ENCODE results near the gene ABHD16A. TPM values are rescaled to one million over a fixed set of nuclear protein-coding genes. Genes with fewer than 3 reads are reported as not detected.

ABHD16A gene
- 10 to 100 TPM; 38.3 to 39.4 TPM for total RNA-seq
- long read RNA-seq, donor 1, transcript ABHD16A-201 (20 exons, 2,103 nt): major isoform, 30 of 30 reads
- long read RNA-seq, donor 1, partial matches to known transcripts: 0 of 30 reads
- long read RNA-seq, donor 1, other reads (novel, unspliced or antisense): 0 of 30 reads
- long read RNA-seq, donor 2, transcript ABHD16A-201 (20 exons, 2,103 nt): major isoform, 149 of 183 reads
- long read RNA-seq, donor 2, partial matches to known transcripts: 15 of 183 reads
- long read RNA-seq, donor 2, other reads (novel, unspliced or antisense): 15 of 183 reads

DNA sequence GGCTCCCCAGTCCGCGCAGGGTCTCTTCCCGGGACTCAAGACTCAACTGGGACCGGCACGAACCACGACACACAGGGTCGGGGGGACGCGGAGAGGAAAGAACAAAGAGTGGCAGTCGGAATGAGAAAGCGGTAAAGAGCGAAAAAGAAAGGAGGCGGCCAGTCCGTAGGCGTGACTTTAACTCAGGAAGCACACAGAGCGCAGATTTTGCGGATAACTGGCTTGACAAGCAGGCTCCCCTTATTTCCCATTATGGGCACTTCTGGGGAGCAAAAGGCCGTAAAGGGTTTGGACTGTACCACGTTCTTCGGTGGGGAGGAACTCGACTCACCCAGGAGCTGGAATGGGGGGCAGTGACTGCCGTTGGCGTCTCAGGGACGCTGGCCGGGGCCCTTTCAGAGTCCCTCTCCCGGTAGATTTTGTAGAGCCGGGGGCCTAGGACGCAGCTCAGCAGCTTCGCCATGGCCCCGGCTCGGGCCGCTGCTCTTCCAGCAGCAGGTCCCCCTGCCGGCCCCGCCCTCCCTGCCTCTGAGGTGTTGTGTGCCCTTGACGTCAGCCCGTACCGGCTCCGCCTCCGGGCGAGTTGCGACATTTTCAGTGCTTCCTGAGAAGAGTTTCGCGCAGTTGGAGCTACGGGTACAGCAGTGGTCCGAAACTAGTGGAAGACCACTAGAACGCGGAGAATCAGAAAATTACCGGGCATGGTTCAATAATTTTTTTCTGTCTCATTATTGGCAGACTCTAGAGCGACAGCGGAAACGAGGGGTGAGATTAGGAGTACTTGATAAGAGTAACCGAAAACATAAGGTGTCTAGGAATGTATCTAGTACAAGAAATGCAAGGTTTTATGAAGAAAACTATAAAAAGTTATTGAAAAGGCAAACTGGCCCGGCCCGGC is at the start of gene ABHD16A:
Gene ABHD16A, minus strand, starts transcription at position 506 of the 898 bp plus-strand sequence. Its CDS starts 43 bp downstream, at position 463.
- intact Hi-C loops (cut with DNase I): no loop called here
- DNase-seq (ENCODE audit: low spot score): peak; percentile 100

DNA sequence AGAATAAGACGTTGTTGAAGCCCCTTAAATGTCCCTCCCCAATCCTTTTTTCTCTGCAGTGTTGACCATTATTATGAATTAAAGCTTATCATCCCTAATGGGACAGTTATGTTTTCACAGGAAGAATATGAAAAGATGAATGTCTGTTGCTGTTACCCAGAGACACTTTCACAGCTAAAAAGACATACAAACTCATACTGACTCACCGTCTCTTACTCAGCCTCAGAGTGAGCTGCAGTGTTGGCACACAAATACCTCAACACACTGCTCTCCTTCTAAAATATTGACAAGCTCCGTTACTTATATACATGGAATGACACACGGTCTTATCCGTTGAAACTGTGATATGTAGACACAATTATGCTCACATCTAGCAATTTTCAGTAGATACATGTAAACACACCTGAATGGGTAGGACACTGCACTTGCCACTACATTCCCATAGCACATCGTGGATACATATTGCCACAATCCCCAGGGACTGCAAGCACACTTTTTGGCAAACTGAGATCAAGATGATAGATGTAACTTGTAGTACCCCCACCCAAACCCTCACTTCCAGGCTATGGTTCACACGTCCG is 49.7 kb upstream of the ABHD16A start:
- no peak for DNase-seq (ENCODE audit: low spot score)
- intact Hi-C loops (cut with DNase I): no loop called here

DNA sequence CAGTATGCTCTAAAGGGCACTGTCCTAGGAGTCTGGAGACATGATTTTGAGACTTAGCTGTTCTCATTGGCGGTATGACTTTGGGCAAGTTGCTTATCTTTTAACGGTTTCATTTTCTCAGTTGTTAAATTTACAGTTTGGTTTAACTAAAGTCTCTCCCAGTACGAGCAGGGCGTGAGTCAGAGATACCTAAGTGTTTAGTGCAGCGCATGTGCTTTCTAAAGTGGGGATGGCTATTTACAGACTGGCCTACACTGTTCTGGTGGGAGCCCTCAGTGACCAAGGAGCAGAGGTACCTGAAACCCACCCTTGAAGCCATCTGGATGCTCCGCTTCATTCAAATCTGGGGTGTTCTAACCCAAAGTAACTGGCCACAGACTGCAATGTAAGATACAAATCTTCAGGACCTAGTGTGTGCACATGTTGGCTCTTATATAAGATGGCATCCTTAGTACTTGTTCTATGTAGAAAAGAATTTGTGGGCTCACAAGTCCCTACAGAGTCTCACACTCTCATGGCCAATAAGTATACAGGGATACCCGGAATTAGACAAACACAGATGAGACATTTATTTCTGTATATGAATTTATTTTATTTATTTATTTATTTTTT is 47.4 kb upstream of the ABHD16A start:
- DNase-seq (ENCODE audit: low spot score): no peak
- intact Hi-C loops (cut with DNase I): no loop called here

GRCh38 chr6:31749301-31750036 is 46.3 kb upstream of the ABHD16A start:
- DNase-seq (ENCODE audit: low spot score): no peak
- intact Hi-C loops (cut with DNase I): no loop called here

DNA sequence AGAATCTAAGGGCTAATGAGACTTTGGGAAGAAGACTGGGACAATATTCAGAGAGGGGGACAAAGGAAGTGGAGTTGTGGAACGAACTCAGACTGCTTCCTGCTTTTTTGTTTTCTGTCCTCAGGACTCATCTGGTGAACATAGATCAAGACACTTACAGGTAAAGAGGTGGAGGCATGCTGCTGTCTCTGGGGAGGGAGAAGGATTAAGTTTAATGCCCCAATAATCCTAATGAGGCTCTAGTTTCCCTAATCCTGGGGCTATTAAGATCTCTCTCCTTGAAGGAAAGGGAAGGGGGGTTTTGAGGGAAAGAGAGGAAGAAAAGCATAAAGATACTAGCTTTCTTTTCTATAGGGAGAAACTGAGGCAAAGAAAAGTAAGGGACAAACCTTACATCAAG is 41.3 kb upstream of the ABHD16A start:
- intact Hi-C loops (cut with DNase I): no loop called here
- no peak for DNase-seq (ENCODE audit: low spot score)

DNA sequence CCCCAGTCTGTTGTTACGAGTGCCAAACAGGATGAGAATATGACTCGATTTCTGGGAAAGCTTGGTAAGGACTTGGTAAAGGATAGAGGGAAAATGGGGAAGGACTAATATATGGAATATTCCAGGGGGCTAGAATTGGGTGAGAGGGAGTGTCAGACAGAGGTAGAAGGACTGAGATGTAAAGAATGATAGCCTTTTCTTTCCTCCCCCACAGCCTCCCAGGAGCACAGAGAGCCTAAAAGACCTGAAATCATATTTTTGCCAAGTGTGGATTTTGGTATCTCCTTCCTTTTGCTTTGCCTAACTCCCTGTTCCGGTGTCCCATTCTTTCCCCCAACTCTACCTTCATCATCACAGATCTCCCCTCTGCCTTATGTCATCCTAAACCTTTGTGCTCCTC is 39.8 kb upstream of the ABHD16A start:
- DNase-seq (ENCODE audit: low spot score): no peak
- intact Hi-C loops (cut with DNase I): no loop called here

GRCh38 chr6:31741815-31742214 is 38.7 kb upstream of the ABHD16A start:
- intact Hi-C loops (cut with DNase I): no loop called here
- DNase-seq (ENCODE audit: low spot score): no peak

DNA sequence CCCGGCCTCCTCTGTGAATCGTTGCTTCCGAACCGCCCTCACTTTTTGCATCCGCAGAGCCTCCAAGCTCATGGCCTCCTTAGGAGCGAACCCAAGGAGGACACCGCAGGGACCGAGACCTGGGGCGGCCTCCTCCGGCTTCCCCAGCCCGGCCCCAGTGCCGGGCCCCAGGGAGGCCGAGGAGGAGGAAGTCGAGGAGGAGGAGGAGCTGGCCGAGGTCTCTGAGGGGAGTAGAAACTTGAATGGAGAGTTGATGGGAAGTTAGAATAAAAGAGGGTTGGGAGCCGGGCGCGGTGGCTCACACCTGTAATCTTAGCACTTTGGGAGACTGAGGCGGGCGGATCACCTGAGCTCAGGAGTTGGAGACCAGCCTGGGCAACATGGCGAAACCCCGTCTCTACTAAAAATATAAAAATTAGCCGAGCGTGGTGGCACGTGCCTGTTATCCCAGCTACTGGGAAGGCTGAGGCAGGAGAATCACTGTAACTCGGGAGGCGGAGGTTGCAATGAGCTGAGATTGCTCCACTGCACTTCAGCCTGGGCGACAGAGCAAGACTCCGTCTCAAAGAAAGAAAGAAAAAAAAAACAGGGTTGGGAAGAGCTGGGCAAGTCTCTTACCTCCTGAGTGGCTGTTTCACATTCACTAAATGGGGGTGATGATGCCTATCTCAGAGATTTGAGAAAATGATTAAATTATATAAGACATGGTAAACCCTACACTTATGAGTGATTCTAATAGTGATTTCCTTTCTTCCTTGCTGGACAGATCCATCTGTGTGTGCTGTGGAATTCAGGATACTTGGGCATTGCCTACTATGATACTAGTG is 37.5 kb upstream of the ABHD16A start:
- intact Hi-C loops (cut with DNase I): no loop called here
- DNase-seq (ENCODE audit: low spot score): no peak

DNA sequence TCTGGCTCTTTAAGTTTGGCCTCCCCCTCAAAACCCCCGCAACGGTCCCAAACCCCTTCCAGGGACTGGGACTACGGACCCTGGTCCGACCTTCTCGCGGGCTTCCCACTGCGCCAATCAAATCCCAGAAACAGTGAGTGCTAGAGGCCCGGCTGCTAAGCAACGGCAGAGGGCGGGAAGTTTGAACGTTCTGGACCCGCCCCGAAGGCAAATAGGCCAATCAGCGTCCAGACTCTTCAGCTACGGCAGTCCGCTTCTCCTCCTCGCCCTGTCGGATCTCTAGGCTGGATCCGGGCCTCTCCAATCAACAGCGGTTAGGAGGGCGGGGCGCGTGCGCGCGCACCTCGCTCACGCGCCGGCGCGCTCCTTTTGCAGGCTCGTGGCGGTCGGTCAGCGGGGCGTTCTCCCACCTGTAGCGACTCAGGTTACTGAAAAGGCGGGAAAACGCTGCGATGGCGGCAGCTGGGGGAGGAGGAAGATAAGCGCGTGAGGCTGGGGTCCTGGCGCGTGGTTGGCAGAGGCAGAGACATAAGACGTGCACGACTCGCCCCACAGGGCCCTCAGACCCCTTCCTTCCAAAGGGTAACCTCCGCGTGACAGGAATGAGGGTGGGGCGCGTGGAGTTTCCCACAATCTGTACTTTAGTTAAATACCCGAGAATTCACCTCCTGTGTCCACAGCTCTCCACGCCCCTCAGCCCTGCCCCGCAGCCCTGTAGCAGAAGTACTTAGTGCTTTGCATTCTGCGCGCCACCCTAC is 36.7 kb upstream of the ABHD16A start, which contains the start of gene MSH5:
Gene MSH5, plus strand, starts transcription at position 367 of the 758 bp plus-strand sequence. CDS start 462 bp downstream, outside the sequence.
- peak; percentile 99 for DNase-seq (ENCODE audit: low spot score)

DNA sequence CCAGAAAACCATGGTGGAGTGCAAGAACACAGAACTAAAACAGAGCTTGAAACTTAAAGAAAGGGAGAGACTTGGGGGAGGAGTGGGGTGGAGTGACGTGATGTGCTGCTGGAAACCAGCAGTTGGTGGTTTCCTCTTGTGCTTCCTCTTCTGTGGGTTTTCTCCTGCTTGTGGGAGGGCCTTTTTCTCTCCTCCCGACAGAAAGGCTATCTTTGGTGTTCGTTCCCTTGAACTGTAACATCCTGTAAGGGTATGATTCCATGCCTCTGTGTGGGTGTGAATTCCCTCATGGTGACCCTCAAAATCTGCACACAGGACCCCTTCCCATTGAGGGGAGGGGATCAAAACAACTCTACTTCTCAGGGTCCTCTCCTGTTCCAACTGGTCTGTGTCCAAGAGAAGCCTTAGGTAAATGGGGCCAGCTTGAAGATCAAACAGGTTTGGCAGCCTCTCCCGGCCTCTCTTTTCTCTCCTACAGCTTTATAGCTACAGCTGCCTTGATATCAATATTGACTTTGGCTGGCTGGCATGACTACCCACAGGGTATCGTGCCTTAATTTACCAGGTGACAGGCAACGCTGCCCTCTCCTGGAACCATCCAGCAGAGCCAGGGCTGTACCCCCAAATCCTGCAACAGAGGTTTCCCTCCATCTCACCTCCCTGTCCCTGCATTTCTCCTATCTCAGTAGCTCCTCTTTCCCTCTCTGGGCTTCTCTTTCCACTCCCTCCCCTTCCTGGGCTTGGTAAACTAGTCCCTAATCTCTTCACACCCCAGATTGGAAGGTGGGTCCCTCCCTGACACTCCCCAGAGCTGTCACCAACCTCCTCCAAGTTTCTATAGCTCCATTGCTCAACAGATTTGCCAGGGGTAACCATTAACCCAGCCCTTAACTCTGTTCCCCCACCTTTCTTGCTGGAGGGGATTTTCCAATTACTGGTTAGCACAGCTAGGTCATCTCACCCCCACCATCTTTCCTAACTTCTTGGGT is 35.2 kb upstream of the ABHD16A start:
- intact Hi-C loops (cut with DNase I): loop anchor here in 1 of 2 donors (10.0 kb wide), 1 partner anchor 57 kb away; the partner anchor contains the start of gene VARS1
- no peak for DNase-seq (ENCODE audit: low spot score)

More for the DNA sequence above, 36.7 kb upstream of the ABHD16A start, which contains the start of gene MSH5:
- intact Hi-C loops (cut with DNase I): loop anchor here in 1 of 2 donors (10.0 kb wide), 1 partner anchor 55 kb away; the partner anchor contains the start of gene VARS1

- intact Hi-C loops (cut with DNase I): loop anchor here in 1 of 2 donors (10.0 kb wide), 1 partner anchor 57 kb away; the partner anchor contains the start of gene VARS1
- no peak for DNase-seq (ENCODE audit: low spot score)
These were observed 34.3 kb upstream of the ABHD16A start for GRCh38 chr6:31737315-31737990.

DNA sequence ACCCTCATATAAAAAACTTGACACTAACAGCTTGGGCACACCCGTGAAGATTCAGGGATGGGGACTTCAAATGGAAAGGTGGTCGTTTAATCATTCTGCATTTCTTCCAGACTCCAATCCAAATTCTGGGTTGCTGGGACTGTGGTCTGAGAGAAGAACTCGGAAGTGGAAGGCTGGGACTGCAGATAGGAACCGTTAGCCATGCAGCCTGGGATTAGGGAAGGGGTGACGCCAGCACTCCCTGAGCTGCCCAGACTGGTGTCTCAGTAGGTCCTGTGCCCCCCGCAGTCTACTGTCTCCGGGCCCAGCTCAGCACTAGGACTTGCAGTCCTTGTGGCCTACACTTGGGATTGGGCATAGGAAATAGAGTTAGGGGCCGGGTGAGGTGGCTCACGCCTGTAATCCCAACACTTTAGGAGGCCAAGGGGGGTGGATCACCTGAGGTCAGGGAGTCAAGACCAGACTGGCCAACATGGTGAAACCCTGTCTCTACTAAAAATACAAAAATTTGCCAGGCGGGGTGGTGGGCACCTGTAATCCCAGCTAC is 33.7 kb upstream of the ABHD16A start:
- DNase-seq (ENCODE audit: low spot score): no peak
- intact Hi-C loops (cut with DNase I): loop anchor here in 1 of 2 donors (10.0 kb wide), 1 partner anchor 58 kb away; the partner anchor contains the start of gene VARS1

GRCh38 chr6:31736021-31736767 is 33.1 kb upstream of the ABHD16A start, which contains the start of gene CLIC1:
CLIC1 (minus strand) TSS chr6:31736530; CDS start chr6:31736300, 230 bp downstream.
- intact Hi-C loops (cut with DNase I): loop anchor here in 1 of 2 donors (10.0 kb wide), 1 partner anchor 59 kb away; the partner anchor contains the start of gene VARS1
- peak; percentile 96 for DNase-seq (ENCODE audit: low spot score)

DNA sequence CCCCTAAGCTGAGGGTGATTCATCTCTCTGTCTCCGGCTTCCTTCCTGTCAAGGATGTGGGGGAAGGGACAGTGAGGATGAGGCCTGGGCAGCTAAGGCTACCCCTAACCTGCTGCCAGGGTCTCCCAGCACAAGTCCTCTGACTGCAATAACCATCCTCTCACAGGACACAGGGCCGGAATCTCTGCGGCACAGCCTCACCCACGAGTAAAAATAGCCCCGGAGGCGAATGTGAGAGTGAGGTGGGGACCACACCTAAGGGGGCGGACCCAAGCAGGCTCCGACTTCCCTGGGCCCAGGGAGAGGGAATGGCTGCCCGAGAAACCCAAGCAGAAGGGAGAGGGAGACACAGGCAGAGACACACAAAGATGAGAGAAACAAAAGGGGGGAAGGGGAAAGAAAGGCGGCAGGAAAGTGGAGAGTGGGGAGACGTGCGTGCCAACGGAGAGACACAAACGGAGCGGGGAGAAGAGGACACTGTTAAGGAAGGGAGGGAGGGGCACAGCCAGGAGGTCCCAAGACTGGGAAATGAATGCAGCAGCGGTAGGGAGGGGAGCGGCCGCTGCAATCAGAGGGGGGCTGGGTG is 31.8 kb upstream of the ABHD16A start:
- intact Hi-C loops (cut with DNase I): loop anchor here in 1 of 2 donors (10.0 kb wide), 1 partner anchor 60 kb away; the partner anchor contains the start of gene VARS1
- no peak for DNase-seq (ENCODE audit: low spot score)

All from posterior vena cava (tissue), 2 donors.